Neural progenitor cell (in vitro differentiated cells): Measurements from ENCODE around the gene SEC61A1. TPM values are rescaled to one million over a fixed set of nuclear protein-coding genes. Genes with fewer than 3 reads are reported as not detected.

Experiments used
- DNase-seq: peaks from one replicate; pipeline ENCODE4 v3.0.0-alpha.2; 2016; ENCODE audit warnings: low spot score
- H2AFZ ChIP-seq: fragments of 200-600 bp; sonication (generic); replicated peaks from 2 replicates; pipeline ENCODE4 v1.6.1; 2016; ENCODE audit warnings: antibody characterized with exemption
- H3F3A ChIP-seq: fragments of 200-600 bp; sonication (generic); 2 replicates; pipeline ENCODE4 v1.6.1; 2016; ENCODE audit warnings: antibody characterized with exemption, low read depth
- H3K27ac ChIP-seq: fragments of 200-600 bp; sonication (generic); 2 replicates; pipeline ENCODE4 v1.5.1; 2016; ENCODE audit warnings: mild to moderate bottlenecking
- H3K27me3 ChIP-seq: fragments of 200-600 bp; sonication (generic); 2 replicates; pipeline ENCODE4 v1.6.1; 2016; ENCODE audit warnings: mild to moderate bottlenecking, moderate library complexity
- H3K36me3 ChIP-seq: fragments of 200-600 bp; sonication (generic); 2 replicates; pipeline ENCODE4 v1.5.1; 2016
- H3K4me1 ChIP-seq: fragments of 200-600 bp; sonication (generic); 2 replicates; pipeline ENCODE4 v1.6.1; 2016; ENCODE audit warnings: mixed run types
- H3K4me2 ChIP-seq: fragments of 200-600 bp; sonication (generic); 2 replicates; pipeline ENCODE4 v1.6.1; 2016
- H3K4me3 ChIP-seq: fragments of 200-600 bp; sonication (generic); 2 replicates; pipeline ENCODE4 v1.5.1; 2016
- H3K79me2 ChIP-seq: fragments of 200-600 bp; sonication (generic); 2 replicates; pipeline ENCODE4 v1.6.1; 2016; ENCODE audit warnings: low read depth
- H3K9ac ChIP-seq: fragments of 200-600 bp; sonication (generic); 2 replicates; pipeline ENCODE4 v1.6.1; 2016
- H3K9me3 ChIP-seq: fragments of 200-600 bp; sonication (generic); 2 replicates; pipeline ENCODE4 v1.5.1; 2016; ENCODE audit warnings: low read depth
- H4K20me1 ChIP-seq: fragments of 200-600 bp; sonication (generic); 2 replicates; pipeline ENCODE4 v1.6.1; 2016; ENCODE audit warnings: low read depth
- H3K27ac Mint-ChIP-seq: 3 replicates; pipeline ENCODE4 v1.8.0; 2021; ENCODE audit warnings: mixed read lengths
- H3K27me3 Mint-ChIP-seq: 2 replicates; pipeline ENCODE4 v1.8.0; 2022; ENCODE audit warnings: low read depth, mild to moderate bottlenecking, inconsistent platforms, moderate library complexity, mixed read lengths; ENCODE audit not compliant: insufficient read depth
- H3K36me3 Mint-ChIP-seq: 3 replicates; pipeline ENCODE4 v1.8.0; 2021; ENCODE audit warnings: mixed read lengths
- H3K4me1 Mint-ChIP-seq: 3 replicates; pipeline ENCODE4 v1.8.0; 2021; ENCODE audit warnings: mixed read lengths
- H3K4me3 Mint-ChIP-seq: 3 replicates; pipeline ENCODE4 v1.8.0; 2021; ENCODE audit warnings: mild to moderate bottlenecking, moderate library complexity, mixed read lengths
- H3K9me3 Mint-ChIP-seq: 3 replicates; pipeline ENCODE4 v1.8.0; 2020; ENCODE audit warnings: mixed read lengths
- CTCF ChIP-seq: fragments of 200-600 bp; sonication (generic); IDR thresholded peaks from 2 replicates; pipeline ENCODE4 v1.5.1; 2017; ENCODE audit warnings: antibody characterized with exemption, mild to moderate bottlenecking
- EZH2 ChIP-seq: fragments of 200-600 bp; sonication (generic); IDR thresholded peaks from 2 replicates; pipeline ENCODE4 v1.6.1; 2017; ENCODE audit warnings: antibody characterized with exemption, mild to moderate bottlenecking, moderate library complexity
- EZH2phosphoT487 ChIP-seq: fragments of 200-600 bp; sonication (generic); IDR thresholded peaks from 2 replicates; pipeline ENCODE4 v1.6.1; 2017; ENCODE audit warnings: antibody characterized with exemption
- total RNA-seq: library from RNA; depleted of rRNA; stranded (reverse); fragments of >200 nt; gene quantifications from 2 replicates; pipeline ENCODE4 v1.2.3, GENCODE V29; 2015; ENCODE audit warnings: low replicate concordance

Gene SEC61A1
- total RNA-seq, 1 donor from 2014 or later: 79.1 TPM

GRCh38 chr3:128021768-128022372, 30.4 kb upstream of the SEC61A1 start:
- Mint-ChIP-seq H3K9me3 (peaks cover 2% of the 10 kb centered on the region), H3K36me3 (no peaks in the 10 kb centered on the region), H3K27me3 (peaks cover 2% of the 10 kb centered on the region), H3K4me1 (peaks cover 3% of the 10 kb centered on the region), H3K27ac (no peak overlapping the region), H3K4me3 (no peak overlapping the region)
- peaks cover 5% of the 10 kb centered on the region for H3K27me3 ChIP-seq
- H3K36me3 ChIP-seq: no peaks in the 10 kb centered on the region
- no peaks in the 10 kb centered on the region for H4K20me1 ChIP-seq
- H3K9ac ChIP-seq: no peak overlapping the region
- H3K4me3 ChIP-seq: no peak overlapping the region
- H3K4me1 ChIP-seq: no peaks in the 10 kb centered on the region
- H3K4me2 ChIP-seq: no peak overlapping the region
- H3K9me3 ChIP-seq: no peaks in the 10 kb centered on the region
- H3K27ac ChIP-seq: no peak overlapping the region
- TF ChIP-seq EZH2 (no peak), EZH2phosphoT487 (no peak), CTCF (no peak)
- H2AFZ ChIP-seq: no peak overlapping the region
- H3F3A ChIP-seq: no peaks in the 10 kb centered on the region
- no peaks in the 10 kb centered on the region for H3K79me2 ChIP-seq
- no peak for DNase-seq

GRCh38 chr3:128033102-128033501, 19.1 kb upstream of the SEC61A1 start:
- H3K4me1 ChIP-seq: no peaks in the 10 kb centered on the region
- H2AFZ ChIP-seq: no peak overlapping the region
- H3K27ac Mint-ChIP-seq: no peak overlapping the region
- no peaks in the 10 kb centered on the region for H3K79me2 ChIP-seq
- no peaks in the 10 kb centered on the region for H3K27me3 ChIP-seq
- DNase-seq: no peak
- no peaks in the 10 kb centered on the region for H3K4me1 Mint-ChIP-seq
- no peaks in the 10 kb centered on the region for H3K9me3 Mint-ChIP-seq
- no peak overlapping the region for H3K4me2 ChIP-seq
- H3K9me3 ChIP-seq: no peaks in the 10 kb centered on the region
- TF ChIP-seq CTCF: no peak
- TF ChIP-seq EZH2phosphoT487: no peak
- no peak for TF ChIP-seq EZH2
- H4K20me1 ChIP-seq: no peaks in the 10 kb centered on the region
- H3K4me3 ChIP-seq: no peak overlapping the region
- peaks cover 3% of the 10 kb centered on the region for H3K27me3 Mint-ChIP-seq
- H3K9ac ChIP-seq: no peak overlapping the region
- no peaks in the 10 kb centered on the region for H3K36me3 Mint-ChIP-seq
- H3K36me3 ChIP-seq: no peaks in the 10 kb centered on the region
- H3K4me3 Mint-ChIP-seq: no peak overlapping the region
- no peak overlapping the region for H3K27ac ChIP-seq
- H3F3A ChIP-seq: no peaks in the 10 kb centered on the region

GRCh38 chr3:128036119-128036518, 16.1 kb upstream of the SEC61A1 start:
- H3K36me3 ChIP-seq: no peaks in the 10 kb centered on the region
- no peaks in the 10 kb centered on the region for H3K4me1 ChIP-seq
- H4K20me1 ChIP-seq: no peaks in the 10 kb centered on the region
- Mint-ChIP-seq H3K4me1 (no peaks in the 10 kb centered on the region), H3K27me3 (no peaks in the 10 kb centered on the region), H3K4me3 (no peak overlapping the region), H3K36me3 (no peaks in the 10 kb centered on the region), H3K9me3 (no peaks in the 10 kb centered on the region), H3K27ac (no peak overlapping the region)
- no peak overlapping the region for H2AFZ ChIP-seq
- no peak for TF ChIP-seq CTCF
- TF ChIP-seq EZH2phosphoT487: no peak
- no peak for TF ChIP-seq EZH2
- H3F3A ChIP-seq: no peaks in the 10 kb centered on the region
- no peak overlapping the region for H3K27ac ChIP-seq
- DNase-seq: no peak
- no peaks in the 10 kb centered on the region for H3K9me3 ChIP-seq
- H3K27me3 ChIP-seq: peaks cover 26% of the 10 kb centered on the region
- no peak overlapping the region for H3K4me3 ChIP-seq
- H3K9ac ChIP-seq: no peak overlapping the region
- no peaks in the 10 kb centered on the region for H3K79me2 ChIP-seq
- no peak overlapping the region for H3K4me2 ChIP-seq
